OCI-LY1 (cell line): ENCODE measurements around the gene PACC1.

Source experiments
- H2AFZ ChIP-seq: fragments of 200-600 bp; sonication (generic), shearing (Covaris generic); 2 replicates; pipeline ENCODE4 v1.6.0; 2014; ENCODE audit warnings: antibody characterized with exemption, mild to moderate bottlenecking, low read length
- H3F3A ChIP-seq: fragments of 200-600 bp; sonication (generic), shearing (Covaris generic); 2 replicates; pipeline ENCODE4 v1.6.0; 2014; ENCODE audit warnings: mild to moderate bottlenecking, antibody characterized with exemption, low read length, moderate library complexity; ENCODE audit not compliant: insufficient read depth
- H3K27ac ChIP-seq: fragments of 200-600 bp; sonication (generic); 2 replicates; pipeline ENCODE4 v1.5.1; 2014; ENCODE audit warnings: low read length, mixed run types, mild to moderate bottlenecking, low read depth; ENCODE audit not compliant: poor library complexity, severe bottlenecking
- H3K27me3 ChIP-seq: fragments of 200-600 bp; sonication (generic); 2 replicates; pipeline ENCODE4 v1.6.0; 2014; ENCODE audit warnings: antibody characterized with exemption, mild to moderate bottlenecking, low read length, moderate library complexity; ENCODE audit not compliant: insufficient read depth
- H3K36me3 ChIP-seq: fragments of 200-600 bp; sonication (generic); 2 replicates; pipeline ENCODE4 v1.6.1; 2014; ENCODE audit warnings: mild to moderate bottlenecking, antibody characterized with exemption, low read length, moderate library complexity, mixed read lengths; ENCODE audit not compliant: insufficient read depth
- H3K4me1 ChIP-seq: fragments of 200-600 bp; sonication (generic); 2 replicates; pipeline ENCODE4 v1.5.1; 2014; ENCODE audit warnings: mild to moderate bottlenecking, low read length, moderate library complexity; ENCODE audit not compliant: insufficient read depth, severe bottlenecking
- H3K4me2 ChIP-seq: fragments of 200-600 bp; sonication (generic), shearing (Covaris generic); 2 replicates; pipeline ENCODE4 v1.6.1; 2014; ENCODE audit warnings: low read length
- H3K4me3 ChIP-seq: fragments of 200-600 bp; sonication (generic); 2 replicates; pipeline ENCODE4 v1.5.1; 2014; ENCODE audit warnings: low read length, low read depth, mild to moderate bottlenecking, mixed read lengths; ENCODE audit not compliant: poor library complexity, severe bottlenecking
- H3K79me2 ChIP-seq: fragments of 200-600 bp; shearing (Covaris generic); 2 replicates; pipeline ENCODE4 v1.6.1; 2016; ENCODE audit warnings: mixed run types, low read length, mixed read lengths; ENCODE audit not compliant: insufficient read depth
- H3K9ac ChIP-seq: fragments of 200-600 bp; sonication (generic), shearing (Covaris generic); 2 replicates; pipeline ENCODE4 v1.6.1; 2014; ENCODE audit warnings: mild to moderate bottlenecking, low read length, mixed read lengths
- H3K9me2 ChIP-seq: fragments of 200-600 bp; sonication (generic), shearing (Covaris generic); 2 replicates; pipeline ENCODE4 v1.6.1; 2014; ENCODE audit warnings: low read depth, mild to moderate bottlenecking, low read length, mixed read lengths
- H3K9me3 ChIP-seq: fragments of 200-600 bp; shearing (Covaris generic); 2 replicates; pipeline ENCODE4 v1.6.1; 2014; ENCODE audit warnings: low read length, mixed read lengths
- H4K20me1 ChIP-seq: fragments of 200-600 bp; sonication (generic), shearing (Covaris generic); 2 replicates; pipeline ENCODE4 v1.6.0; 2016; ENCODE audit warnings: mild to moderate bottlenecking, low read length; ENCODE audit not compliant: insufficient read depth
- CTCF ChIP-seq: fragments of 200-600 bp; sonication (generic), shearing (Covaris generic); IDR thresholded peaks from 2 replicates; pipeline ENCODE4 v1.5.1; 2017; ENCODE audit warnings: mild to moderate bottlenecking, antibody characterized with exemption, low read length, moderate library complexity, mixed read lengths
- EZH2 ChIP-seq: fragments of 200-600 bp; sonication (generic), shearing (Covaris generic); IDR thresholded peaks from 2 replicates; pipeline ENCODE4 v1.8.0; 2017; ENCODE audit warnings: borderline replicate concordance, mixed run types, mild to moderate bottlenecking, antibody characterized with exemption, low read length, moderate library complexity, mixed read lengths

PACC1 gene

GRCh38 chr1:212364985-212365384 lies 49.7 kb downstream of the PACC1 start:
- Histone ChIP-seq H2AFZ (no peak overlapping the region), H4K20me1 (no peaks in the 10 kb centered on the region), H3K9ac (no peak overlapping the region), H3K4me1 (no peaks in the 10 kb centered on the region), H3K79me2 (no peaks in the 10 kb centered on the region), H3K9me2 (no peaks in the 10 kb centered on the region), H3K4me3 (no peak overlapping the region), H3F3A (no peaks in the 10 kb centered on the region), H3K4me2 (no peak overlapping the region), H3K27me3 (no peaks in the 10 kb centered on the region), H3K36me3 (peaks cover 70% of the 10 kb centered on the region), H3K27ac (no peak overlapping the region), H3K9me3 (no peaks in the 10 kb centered on the region)
- TF ChIP-seq EZH2 (no peak), CTCF (no peak)

- H3K9ac ChIP-seq, result no peak overlapping the region
- no peak for TF ChIP-seq EZH2
- H3K27me3 ChIP-seq, result no peaks in the 10 kb centered on the region
- 0 out of 2 replicates have a peak, but pooled peaks cover 8% of the 10 kb centered on the region for H3F3A ChIP-seq
- no peak overlapping the region for H2AFZ ChIP-seq
- H3K4me1 ChIP-seq, result no peaks in the 10 kb centered on the region
- no peaks in the 10 kb centered on the region for H3K9me3 ChIP-seq
- H3K4me2 ChIP-seq, result no peak overlapping the region
- H3K9me2 ChIP-seq, result no peaks in the 10 kb centered on the region
- H3K36me3 ChIP-seq, result peaks cover 76% of the 10 kb centered on the region
- H3K4me3 ChIP-seq, result no peak overlapping the region
- H3K27ac ChIP-seq, result no peak overlapping the region
- H4K20me1 ChIP-seq, result no peaks in the 10 kb centered on the region
- H3K79me2 ChIP-seq, result no peaks in the 10 kb centered on the region
Measured at GRCh38 chr1:212359794-212360479, 54.7 kb downstream of the PACC1 start.

- Histone ChIP-seq H3F3A (0 out of 2 replicates have a peak, but pooled peaks cover 8% of the 10 kb centered on the region), H3K79me2 (no peaks in the 10 kb centered on the region), H3K9me3 (no peaks in the 10 kb centered on the region), H3K36me3 (peaks cover 65% of the 10 kb centered on the region), H3K9me2 (no peaks in the 10 kb centered on the region), H3K27ac (no peak overlapping the region), H3K4me1 (no peaks in the 10 kb centered on the region), H2AFZ (no peak overlapping the region), H3K4me2 (no peak overlapping the region), H3K9ac (no peak overlapping the region), H4K20me1 (no peaks in the 10 kb centered on the region), H3K4me3 (no peak overlapping the region), H3K27me3 (no peaks in the 10 kb centered on the region)
- no peak for TF ChIP-seq EZH2
- no peak for TF ChIP-seq CTCF
Measured at GRCh38 chr1:212355230-212355969, 59.3 kb downstream of the PACC1 start.
